HUDEP-2 (cell line): ENCODE results near the gene STK24.

ENCODE experiments used
- DNase-seq, 76 experiments: peaks; one replicate each; lab custom pipeline; 2025; ENCODE audit not compliant: unreplicated experiment in 76 of 76; lab: John Stamatoyannopoulos, UW

Gene STK24

DNA sequence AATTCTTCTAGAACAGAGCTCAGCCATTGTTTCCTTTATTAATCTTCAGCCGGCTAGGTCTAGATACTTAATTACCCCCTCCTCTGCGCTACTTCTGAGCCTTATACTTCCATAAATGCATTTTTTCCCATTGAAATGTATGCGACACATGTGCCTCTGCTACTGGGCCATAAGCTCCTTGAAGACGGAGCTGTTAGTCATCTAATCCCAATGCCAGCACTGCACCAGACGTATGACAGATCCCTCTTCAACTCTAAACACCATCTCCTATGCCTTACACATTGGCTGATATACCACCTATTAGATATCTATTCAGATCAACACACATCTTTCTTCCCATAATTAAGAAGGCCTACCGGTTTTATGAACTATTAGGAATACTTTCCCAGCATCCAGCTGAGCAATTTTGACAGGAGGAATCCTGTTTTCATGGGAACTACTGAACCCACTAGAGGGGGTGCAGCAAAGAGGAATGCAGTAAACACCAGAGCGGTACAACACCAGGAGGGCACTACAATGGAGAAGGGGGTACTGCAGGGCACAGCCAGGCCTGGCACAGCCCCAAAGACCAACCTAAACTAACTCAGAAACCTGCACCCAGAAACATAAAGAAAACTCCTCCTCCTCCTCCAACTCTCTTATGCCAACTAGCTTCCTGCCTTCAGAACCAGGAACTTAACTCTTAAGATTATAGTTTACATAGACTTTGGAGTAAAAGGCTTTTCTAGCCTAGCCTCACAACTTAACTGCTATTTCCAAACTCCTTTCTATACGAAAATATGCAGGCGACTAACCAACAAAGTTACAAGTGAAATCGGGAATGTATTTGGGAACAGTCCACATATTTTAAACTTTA lies 18.7 kb downstream of the STK24 start:
- DNase-seq, result no peak

DNA sequence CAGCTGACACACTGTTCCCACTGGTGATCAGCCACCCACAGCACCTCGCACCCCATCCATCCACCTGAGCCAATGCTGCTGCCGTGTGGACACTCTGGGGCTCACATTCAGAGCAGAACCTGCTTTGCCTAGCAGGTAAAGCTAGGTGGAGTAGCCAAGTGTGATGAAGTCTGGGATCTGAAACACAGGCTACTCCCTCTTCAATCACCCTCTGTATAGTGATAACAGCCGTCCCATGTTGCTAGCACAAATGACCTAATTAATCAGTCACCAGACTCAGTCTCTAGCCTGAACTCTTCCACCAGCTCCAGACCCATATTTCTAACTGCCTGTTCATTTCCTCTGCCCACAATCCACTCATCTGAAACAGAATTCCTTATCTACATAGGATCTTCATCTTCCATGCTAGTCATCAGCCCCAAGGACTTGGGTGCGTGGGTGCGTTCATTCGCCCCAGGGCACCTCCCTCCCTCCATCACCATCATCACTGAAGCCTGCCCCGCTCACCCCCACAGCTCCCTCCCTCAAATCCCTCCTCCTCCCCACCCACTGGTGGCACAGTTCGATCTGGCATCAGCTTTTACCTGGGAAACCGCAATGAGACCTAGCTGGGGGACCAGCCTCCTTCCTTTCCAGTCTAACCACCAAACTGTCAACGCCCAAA lies 19.8 kb downstream of the STK24 start:
- DNase-seq, result peak in 20 of 76 experiments; percentile 7 to 48 (median 25)

DNA sequence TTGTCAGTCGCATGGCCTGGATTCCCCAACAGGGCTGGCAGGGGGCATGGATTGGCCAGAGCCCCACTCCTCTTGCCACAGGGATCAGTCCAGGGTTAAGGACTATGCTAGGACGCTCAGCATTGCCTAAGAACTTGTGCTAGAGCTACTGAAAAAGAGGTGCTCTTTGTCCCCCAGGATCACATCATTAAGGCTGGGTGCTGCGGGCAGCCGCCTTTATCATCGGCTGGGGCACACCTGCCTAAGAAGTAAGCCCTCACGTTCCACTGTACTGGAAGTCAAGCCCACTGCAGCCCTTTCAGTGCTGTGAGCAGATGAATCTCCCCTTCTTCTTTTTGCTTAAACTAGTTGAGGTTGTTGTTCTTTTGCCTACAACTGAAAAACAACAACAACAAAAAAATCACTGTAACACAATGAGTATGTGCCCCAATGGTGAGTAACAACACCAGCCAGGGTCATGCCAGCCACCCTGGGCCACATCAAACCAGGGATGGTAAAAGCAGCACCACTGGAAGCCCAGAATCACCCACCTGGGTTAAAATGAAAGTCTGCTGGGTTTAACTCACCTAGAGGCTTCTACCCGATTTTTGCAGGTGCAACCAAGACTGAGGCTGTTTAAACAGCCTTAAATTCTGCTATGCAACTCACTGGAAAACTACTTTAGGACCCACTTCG lies 20.6 kb downstream of the STK24 start:
- no peak for DNase-seq

DNA sequence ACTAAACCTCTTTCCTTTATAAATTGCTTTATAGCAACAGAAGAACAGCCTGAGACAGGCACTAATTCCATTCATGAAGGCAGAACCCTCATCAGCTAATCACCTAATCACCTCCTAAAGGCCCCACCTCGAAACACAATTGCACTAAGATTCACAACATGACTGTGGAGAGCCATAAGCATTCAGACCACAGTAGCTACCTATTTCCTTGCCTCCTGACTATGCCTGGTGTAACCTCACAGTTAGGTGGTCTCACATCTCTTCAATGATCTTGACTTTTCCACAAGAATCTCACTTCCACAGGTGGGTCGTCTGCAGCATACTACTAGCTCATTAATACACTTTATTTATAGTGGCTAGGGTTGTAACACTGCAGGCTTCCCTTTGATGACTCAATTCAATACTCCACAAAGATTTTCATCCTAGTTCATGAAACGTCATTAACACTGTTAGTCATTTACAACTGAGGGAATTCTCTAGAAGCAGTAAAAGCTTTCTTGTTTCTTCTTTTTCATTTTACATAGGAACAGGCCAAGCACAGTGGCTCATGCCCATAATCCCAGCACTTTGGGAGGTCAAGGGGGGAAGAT lies 27.1 kb downstream of the STK24 start:
- no peak for DNase-seq

DNA sequence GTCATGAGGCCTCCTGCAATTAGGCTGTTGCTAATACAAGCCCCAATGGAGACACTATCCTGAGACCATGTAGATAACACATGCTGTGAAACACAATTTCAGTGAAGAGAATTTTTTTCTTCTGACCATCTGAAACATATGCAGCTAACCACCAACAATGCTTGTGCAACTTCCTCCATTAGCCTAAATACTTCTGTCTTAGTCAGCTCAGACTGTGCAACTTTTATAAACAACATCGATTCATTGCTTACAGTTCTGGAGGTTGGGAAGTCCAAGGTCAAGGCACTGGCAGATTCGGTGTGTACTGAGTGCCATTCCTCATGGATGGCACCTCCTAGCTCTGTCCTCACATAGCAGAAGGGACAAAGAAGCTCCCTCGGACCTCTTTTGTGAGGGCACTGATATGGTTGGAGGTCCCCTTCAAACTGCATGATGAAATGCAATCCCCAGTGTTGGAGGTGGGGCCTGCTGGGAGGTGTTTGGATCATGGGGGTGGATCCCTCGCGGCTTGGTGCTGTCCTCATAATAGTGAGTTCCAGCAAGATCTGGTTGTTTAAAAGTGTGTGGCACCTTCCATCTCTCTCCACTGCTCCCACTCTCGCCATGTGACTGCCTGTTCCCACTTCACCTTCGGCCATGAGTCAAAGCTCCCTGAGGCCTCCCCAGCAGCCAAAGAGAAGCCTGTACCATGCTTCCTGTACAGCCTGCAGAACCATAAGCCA lies 27.7 kb downstream of the STK24 start:
- no peak for DNase-seq

DNA sequence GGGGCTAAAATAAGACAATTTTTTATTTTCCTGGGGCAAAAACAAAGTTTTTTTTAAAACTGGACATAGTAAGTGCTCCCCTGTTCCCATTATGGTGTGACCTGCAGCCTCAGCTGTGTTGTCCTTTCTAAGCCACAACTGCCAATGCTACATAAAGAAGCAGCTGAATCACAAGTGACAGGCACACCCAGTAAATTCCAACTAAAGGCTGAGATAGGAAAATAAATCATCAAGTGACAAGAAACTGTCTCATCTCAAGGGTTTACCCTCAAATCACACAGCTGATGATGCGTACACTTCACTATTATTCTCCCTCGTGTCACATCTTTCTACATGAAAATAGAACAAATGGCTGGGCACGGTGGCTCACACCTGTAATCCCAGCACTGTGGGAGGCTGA lies 28.7 kb downstream of the STK24 start:
- peak in 21 of 76 experiments; percentile 3 to 62 (median 28) for DNase-seq

DNA sequence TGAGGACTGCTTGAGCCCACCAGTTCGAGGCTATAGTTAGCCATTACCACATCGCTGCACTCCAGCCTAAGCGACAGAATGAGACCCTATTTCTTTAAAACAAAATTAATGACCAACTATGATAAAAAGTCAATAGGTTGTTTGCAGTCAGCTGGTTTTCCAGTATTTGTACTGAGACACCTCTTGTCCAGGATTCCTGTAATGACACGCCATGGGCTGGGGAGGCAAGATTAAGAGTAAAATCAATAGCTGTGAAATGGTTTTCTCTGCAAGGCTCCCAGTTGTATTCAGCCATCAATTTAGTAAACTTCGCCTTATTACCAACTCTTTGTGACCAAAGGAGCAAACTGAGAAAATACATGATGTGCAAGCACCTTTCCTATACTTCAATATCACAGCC lies 29.5 kb downstream of the STK24 start:
- DNase-seq, result no peak

DNA sequence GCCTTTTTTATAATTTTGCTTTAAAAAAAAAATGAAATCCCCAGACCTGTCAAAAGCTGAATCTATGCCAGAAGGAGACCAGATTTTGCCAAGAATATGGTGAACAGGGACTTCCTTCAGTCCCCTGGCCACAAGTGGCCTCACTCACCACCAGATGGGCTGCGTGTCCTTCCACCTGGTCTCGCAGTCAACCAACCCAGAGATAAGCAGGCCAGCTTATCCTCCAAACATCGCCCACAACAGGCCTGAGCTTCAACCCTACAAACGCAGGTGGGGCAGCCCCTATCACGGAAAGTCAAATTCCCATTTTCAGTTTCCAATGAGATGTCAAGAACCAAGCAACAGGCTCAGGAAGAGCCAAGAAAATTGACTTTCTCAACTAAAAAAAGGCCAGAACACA lies 30.5 kb downstream of the STK24 start:
- peak in 4 of 76 experiments; percentile 6 to 22 (median 12) for DNase-seq

DNA sequence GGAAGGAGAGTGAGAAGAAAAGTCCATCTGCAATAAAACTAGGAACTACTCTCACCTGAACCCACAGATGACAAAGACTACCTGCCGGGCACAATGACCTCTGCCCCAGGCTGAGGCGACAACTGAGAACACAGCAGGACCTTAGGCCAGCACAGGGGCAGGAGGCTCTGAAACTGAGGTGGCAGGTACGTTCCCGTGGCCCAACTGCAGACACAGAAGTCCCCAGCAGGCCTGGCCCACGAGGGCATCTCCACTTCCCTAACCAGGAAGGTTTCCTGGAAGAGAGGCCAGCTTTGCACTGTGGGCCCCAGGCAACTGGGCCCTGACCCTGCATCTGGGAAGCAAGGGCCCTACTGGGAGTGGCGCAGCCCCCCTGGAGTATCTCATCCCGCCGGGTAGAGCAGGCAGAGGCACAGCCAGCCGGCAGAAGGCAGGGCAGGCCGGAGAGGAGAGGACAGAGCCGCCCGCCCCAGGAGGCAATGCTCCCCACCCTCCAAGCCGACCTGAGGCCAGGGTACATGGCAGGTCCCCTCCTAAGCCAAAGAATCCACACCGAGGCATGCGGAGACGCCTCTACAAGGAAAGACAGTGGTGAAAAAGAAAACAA lies 32.7 kb downstream of the STK24 start:
- no peak for DNase-seq

DNA sequence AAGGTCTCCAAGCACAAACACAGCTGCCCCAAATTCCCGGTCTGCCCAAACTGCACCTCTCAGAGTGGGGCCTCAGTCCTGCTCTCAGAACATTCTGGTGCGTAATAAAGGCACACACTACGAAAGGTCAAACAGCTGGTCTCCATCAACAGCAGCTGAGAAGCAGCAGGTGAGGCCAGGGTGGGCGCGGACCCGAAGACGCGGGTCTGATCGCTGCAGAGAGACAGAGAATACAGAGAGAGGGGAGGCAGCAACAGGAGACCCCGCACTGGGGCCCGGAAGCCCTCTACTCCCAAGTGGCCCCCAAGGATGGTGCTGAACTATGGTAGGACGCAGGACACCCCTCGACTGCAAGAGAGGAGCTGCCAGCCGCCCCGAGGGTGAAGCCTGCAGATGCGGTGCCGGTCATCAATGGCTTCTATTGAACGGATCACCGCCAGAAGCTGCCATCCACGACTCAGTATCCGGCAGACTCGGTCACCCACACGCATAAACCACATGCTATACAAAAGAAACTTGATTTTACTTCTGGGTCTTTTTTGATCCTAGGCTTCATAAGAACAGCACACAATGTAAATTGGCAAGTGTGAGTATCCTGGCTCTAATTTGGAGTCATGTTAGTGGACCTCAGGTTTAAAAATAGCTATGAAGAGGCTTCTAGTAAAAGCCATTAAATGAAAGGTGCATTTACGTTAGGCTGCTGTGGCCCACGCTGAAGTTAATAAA lies 33.4 kb downstream of the STK24 start:
- DNase-seq, result no peak

DNA sequence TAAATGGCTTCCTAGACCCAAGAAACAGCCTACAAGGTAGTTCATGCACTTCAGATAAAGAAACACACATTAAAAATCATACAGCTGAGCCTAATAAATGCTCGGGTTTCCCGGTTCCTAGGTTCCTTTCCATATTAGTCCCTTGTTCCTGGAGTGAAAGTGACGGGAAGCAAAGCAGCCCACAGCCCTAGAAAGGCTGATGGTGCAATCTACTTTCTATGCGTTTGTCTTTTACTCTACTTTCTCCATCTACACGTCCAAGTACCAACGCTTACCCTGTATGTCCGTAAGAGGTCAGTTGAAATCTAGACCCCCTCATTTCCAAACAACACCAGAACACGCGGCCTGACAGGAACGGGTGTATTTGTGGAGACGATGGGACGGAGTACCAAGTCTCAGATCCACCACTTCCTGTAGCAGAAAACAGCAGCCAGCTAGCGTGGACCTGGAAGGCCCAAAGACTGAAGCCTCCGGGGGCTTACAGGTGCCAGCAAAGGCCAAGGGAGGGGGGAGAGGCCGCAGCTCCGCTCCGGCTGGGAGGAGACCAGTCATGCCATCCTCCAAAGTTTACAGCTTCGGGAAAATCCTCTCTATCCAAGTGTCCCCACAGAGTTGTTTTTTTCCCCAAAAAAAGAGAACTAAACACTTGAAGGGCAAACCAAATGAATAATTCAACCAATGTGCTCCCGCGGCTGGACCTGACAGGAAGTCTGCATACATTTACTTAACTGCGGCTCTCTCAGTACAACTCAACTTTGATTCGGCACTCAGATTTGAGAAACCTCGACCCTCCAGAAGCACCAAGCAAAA lies 34.1 kb downstream of the STK24 start:
- no peak for DNase-seq

DNA sequence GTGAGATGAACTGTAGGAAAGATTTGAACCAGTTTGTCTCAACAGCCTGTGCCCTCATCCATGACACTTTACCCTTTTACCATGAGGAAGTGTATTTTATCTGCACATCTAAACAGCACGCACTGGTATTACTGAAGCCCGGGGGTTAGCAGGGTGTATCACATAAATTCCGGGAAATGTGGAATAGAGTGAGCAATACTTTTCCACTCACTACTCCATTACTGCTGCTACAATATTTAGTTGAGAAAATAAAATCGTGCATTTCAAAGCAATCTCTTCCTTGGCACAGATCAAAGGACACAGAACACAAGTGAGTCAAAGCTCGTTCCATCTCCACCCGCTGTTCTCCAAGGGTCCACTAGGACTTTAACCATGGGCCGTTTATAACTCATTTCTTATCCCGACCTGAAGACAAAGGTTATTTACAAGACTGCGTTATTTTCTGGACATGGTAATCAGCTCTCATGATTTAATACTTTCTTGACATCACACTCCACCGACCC lies 35.2 kb downstream of the STK24 start:
- peak in 8 of 76 experiments; percentile 3 to 23 (median 16) for DNase-seq

DNA sequence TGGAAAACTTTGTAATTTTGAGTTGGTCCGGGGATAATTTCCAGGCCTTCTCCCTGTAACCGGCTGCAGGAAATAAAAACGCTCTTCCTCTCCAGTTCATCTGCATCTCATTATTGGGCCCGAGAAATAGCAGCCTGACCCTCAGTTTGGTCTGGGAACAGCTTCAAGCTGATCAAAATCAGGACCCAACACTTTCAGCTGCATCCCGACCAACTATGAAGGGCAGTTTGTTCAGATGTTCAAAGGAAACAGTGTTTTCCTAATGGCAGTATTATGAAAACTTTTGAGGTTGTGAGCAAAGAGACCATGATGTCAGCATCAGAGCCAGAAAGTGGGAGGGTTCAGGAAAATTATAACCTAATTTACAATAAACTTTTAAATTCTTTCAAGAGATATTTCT lies 35.7 kb downstream of the STK24 start:
- no peak for DNase-seq

DNA sequence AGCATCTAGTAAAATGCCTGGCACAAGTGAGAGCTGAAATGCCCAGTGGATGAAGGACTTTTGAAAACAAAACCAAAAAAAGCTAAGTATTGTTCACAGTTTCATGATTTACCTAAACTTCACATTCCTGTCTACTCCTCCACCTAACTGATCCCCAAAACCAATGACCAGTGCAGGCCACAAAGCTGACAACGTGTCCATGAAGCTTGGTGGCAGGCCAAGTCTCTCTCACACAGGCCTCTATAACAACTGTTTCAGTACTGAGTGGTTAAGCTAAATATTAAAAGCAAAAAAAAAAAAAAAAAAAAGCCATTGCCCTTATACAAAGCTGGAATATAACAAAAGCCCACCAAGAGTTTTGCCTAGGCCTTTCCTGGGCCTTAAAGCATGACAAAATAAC lies 36.4 kb downstream of the STK24 start:
- no peak for DNase-seq

DNA sequence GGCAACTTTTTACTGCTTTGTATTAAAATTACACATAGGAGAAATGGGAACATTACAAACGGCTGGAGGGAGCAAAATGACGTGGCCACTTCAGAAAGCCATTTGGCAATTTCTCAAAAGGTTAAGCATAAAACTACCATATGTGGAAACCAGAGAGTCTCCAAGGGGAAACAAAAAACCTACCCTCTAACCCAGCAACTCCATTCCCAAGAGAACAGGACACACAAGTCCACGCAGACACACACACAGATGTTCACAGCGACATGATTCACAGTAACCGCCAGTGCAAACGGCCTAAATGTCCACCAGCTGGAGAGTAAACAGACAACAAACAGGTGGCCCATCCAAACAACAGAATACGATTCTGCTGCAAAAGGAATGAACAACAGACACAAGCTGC lies 37.2 kb downstream of the STK24 start:
- DNase-seq, result no peak

DNA sequence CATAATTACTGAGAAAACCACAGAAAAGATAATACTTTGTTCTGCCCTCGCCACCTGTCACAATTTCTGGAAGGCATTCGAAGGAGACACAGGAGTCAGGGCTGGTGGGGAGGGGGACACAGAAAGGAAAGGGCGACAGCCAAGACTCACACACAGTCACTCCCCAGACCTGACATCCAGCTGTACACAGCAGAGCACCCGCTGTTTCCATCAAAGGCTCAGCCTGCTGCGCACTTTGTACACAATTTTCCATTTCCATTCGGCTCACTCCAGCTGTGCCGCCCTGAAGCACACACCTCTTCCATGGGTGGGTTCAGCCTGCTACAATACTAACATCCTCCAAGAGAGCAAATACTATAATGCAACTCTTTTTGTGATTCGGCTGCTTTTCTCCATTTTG lies 38.0 kb downstream of the STK24 start:
- no peak for DNase-seq

DNA sequence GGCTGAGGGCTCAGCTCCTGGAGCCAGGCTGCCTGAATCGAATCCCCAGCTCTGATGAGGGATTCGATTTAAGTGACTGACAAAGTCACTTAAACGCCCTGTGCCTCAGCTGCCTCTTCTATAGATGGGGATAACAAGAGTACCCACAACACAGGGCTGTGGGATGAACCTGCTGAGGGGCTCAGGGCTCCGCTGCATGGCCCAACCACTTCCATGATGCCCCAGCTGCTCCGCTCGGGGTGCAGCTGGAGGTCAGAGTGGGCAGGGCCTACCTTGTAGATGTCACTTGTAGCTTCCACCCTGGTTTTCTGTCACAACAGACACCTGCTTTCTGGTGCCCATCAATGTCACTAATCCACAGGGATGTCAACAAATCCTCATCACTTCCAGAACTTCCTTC lies 39.2 kb downstream of the STK24 start:
- no peak for DNase-seq

DNA sequence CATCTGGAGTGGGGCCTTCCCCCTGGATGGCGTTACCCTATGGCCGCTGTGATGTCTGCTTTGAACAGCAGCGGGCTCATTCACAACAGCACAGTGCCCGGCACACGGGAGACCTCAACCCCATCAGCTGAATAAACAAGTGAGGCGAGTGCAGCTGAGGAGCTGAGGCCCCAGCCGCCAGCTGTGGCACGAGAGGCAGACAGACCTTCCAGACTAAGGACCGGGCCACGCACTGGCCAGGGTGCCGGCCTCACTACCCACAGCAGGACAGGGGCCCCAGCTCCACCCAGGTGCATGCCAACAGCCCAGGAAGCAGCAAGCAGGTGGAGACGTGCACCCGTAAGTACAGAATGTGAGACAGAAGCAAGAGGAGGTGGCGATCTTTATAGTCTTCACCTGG lies 39.6 kb downstream of the STK24 start:
- DNase-seq, result no peak

DNA sequence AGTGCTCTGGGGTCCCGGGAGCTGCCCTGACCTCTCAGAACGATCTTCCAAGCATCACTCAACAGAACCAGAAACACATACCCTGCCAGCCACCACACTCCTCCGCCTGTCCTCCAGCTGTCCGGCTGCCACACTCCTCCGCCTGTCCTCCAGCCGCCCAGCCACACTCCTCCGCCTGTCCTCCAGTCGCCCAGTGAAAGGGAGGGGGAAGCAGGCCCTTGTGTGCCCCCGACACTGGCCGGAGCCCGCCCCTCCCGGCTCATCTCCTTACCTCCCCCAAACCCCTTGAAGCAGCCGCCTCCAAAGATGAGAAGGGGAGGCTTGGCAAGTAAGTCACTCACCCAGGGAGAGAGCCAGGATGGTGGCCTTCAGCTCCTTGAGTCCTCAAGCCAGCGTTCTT lies 40.2 kb downstream of the STK24 start:
- no peak for DNase-seq
